NB4 (cell line): ENCODE results near the gene CDKN2AIPNL.
"Not testable (repeated sequence)": the region's sequence is repeated elsewhere in the genome, so short reads cannot be mapped to it uniquely, and the experiment has no call there.

Experiments
- DNase-seq: peaks from one replicate; pipeline ENCODE4 v3.0.0; 2010; ENCODE audit warnings: low read depth
- H3K4me3 ChIP-seq: one replicate; pipeline ENCODE4 v1.5.1; 2011; ENCODE audit warnings: mild to moderate bottlenecking, low read depth, low read length, moderate library complexity
- MYC ChIP-seq: IDR thresholded peaks from 2 replicates; pipeline ENCODE4 v1.6.1; 2011; ENCODE audit warnings: low read depth, low read length
- POLR2A ChIP-seq: IDR thresholded peaks from 2 replicates; pipeline ENCODE4 v1.6.1; 2011; ENCODE audit warnings: mild to moderate bottlenecking; ENCODE audit not compliant: insufficient read length; ENCODE audit errors: extremely low read depth
- TF ChIP-seq, protein P1 (sequence below): IDR thresholded peaks from 2 replicates; pipeline ENCODE4 v1.6.1; 2011; ENCODE audit warnings: low read depth, low read length
- TF ChIP-seq, protein P2 (sequence below): IDR thresholded peaks from one replicate; pipeline ENCODE4 v1.5.1; 2012; ENCODE audit warnings: low read depth, low read length

CDKN2AIPNL gene

DNA sequence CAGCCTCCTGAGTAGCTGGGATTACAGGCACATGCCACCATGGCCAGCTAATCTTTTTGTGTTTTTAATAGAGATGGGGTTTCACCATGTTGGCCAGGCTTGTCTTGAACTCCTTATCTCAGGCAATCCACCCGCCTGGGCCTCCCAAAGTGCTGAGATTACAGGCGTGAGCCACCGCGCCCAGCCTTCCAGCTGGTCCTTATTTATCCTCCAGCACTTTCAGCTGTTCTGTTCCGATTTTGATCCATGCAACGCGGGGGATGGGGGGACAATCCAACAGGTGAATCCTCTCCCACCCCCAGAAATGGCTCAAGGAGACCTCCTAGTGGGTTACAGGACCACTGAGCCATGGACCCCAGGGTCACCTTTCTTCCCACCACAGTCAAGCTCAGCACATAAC lies 14.7 kb upstream of the CDKN2AIPNL start:
- no peak overlapping the region for H3K4me3 ChIP-seq
- DNase-seq: no peak
- TF ChIP-seq, protein P1, sequence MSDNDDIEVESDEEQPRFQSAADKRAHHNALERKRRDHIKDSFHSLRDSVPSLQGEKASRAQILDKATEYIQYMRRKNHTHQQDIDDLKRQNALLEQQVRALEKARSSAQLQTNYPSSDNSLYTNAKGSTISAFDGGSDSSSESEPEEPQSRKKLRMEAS: no peak
- TF ChIP-seq POLR2A (no peak), MYC (no peak)
- TF ChIP-seq, protein P2, sequence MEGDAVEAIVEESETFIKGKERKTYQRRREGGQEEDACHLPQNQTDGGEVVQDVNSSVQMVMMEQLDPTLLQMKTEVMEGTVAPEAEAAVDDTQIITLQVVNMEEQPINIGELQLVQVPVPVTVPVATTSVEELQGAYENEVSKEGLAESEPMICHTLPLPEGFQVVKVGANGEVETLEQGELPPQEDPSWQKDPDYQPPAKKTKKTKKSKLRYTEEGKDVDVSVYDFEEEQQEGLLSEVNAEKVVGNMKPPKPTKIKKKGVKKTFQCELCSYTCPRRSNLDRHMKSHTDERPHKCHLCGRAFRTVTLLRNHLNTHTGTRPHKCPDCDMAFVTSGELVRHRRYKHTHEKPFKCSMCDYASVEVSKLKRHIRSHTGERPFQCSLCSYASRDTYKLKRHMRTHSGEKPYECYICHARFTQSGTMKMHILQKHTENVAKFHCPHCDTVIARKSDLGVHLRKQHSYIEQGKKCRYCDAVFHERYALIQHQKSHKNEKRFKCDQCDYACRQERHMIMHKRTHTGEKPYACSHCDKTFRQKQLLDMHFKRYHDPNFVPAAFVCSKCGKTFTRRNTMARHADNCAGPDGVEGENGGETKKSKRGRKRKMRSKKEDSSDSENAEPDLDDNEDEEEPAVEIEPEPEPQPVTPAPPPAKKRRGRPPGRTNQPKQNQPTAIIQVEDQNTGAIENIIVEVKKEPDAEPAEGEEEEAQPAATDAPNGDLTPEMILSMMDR: no peak

DNA sequence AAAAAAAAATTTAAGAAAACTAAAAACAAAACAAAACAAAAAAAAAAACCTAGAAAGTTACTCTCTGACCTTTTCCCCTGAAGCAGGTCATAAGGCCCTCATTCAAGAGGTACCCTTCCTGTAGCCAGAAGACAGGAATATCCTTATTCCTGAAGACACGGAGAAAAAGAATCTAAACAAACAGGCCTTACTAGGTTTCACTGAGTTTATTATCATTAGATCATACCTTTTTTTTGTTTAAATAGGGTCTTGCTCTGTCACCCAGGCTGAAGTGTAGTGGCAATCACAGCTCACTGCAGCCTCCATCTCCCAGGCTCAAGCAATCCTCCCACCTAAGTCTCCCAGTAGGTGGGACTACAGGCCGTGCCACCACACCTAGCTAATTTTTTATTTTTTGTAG lies 11.7 kb upstream of the CDKN2AIPNL start:
- no peak for TF ChIP-seq MYC
- no peak for TF ChIP-seq POLR2A
- TF ChIP-seq, protein P1: no peak
- TF ChIP-seq, protein P2: no peak
- H3K4me3 ChIP-seq: no peak overlapping the region
- DNase-seq: no peak

DNA sequence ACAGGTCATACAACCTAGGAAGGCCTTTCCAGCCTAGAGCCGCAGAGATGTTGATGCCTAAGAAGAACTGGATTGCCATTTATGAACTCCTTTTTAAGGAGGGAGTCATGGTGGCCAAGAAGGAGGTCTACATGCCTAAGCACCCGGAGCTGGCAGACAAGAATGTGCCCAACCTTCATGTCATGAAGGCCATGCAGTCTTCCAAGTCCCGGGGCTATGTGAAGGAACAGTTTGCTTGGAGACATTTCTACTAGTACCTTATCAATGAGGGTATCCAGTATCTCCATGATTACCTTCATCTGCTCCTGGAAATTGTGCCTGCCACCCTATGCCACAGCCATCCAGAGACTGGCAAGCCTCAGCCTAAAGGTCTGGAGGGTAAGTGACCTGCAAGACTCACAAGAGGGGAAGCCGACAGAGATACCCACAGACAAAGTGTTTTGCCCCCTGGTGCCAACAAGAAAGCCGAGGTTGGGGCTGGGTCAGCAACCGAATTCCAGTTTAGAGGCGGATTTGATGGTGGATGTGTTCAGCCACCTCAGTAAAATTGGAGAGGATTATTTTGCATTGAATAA lies 11.2 kb upstream of the CDKN2AIPNL start:
- no peak for DNase-seq
- no peak overlapping the region for H3K4me3 ChIP-seq
- TF ChIP-seq MYC: no peak
- TF ChIP-seq POLR2A: no peak
- TF ChIP-seq, protein P2: no peak
- TF ChIP-seq, protein P1: no peak

DNA sequence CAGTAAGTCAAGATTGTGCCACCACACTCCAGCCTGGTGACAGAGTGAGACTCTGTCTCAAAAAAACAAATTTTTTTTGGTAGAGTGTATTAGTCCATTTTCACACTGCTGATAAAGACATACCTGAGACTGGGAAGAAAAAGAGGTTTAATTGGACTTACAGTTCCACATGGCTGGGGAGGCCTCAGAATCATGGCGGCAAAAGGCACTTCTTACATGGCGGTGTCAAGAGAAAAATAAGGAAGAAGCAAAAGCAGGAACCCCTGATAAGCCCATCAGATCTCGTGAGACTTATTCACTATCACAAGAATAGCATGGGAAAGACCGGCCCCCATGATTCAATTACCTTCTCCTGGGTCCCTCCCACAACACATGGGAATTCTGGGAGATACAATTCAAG lies 9.4 kb upstream of the CDKN2AIPNL start:
- not testable (repeated sequence) for DNase-seq, H3K4me3 ChIP-seq

DNA sequence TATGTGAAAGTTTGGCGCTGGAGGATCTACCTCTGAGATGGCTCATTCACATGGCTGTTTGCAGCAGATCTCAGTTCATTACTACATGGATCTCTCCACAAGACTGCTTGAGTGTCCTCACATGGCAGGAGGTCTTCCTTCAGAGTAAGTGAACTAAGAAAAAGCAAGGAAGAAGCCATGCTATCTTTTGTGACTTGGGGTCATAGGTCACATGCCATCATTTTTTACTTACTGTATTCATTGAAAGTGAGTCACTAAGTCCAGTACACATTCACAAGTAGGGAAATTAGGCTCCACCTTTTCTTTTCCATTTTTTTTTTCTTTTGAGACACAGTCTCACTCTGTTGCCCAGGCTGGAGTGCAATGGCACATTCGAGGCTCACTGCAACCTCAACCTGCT lies 8.7 kb upstream of the CDKN2AIPNL start:
- H3K4me3 ChIP-seq: no peak overlapping the region
- DNase-seq: no peak
- TF ChIP-seq, protein P2: no peak
- TF ChIP-seq MYC (no peak), POLR2A (no peak)
- TF ChIP-seq, protein P1: no peak

DNA sequence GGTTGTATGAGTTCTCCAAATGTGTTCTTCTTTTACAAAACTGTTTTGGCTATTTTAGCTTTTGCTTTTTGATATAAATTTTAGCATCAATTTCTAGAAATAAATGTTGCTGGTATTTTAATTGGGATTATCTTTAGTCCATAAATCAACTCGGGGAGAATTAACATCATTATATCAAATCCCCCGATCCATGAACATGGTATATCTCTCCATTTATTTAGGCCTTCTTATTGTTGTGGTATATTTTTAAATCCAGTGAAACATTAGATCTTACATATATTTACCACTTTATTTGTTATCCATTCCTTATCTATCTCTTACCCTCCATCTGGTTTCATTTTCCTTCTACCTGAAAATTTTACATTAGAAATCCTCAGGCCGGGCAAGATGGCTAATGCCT lies 7.3 kb upstream of the CDKN2AIPNL start:
- H3K4me3 ChIP-seq: no peak overlapping the region
- TF ChIP-seq, protein P1: no peak
- TF ChIP-seq MYC: no peak
- TF ChIP-seq POLR2A: no peak
- TF ChIP-seq, protein P2: no peak
- no peak for DNase-seq
